ENCODE results near the gene TTC1.

Gene TTC1

GRCh38 chr5:160030631-160031377 is 21.9 kb downstream of the TTC1 start:
- no peaks in the 10 kb centered on the region for H3K27me3 Mint-ChIP-seq (ENCODE audit: low read depth, poor library complexity)
- H3K36me3 Mint-ChIP-seq (ENCODE audit: low read depth): peaks cover 43% of the 10 kb centered on the region
- no peaks in the 10 kb centered on the region for H3K4me1 Mint-ChIP-seq
- no peak overlapping the region for H3K27ac Mint-ChIP-seq
- TF ChIP-seq CTCF (IDR thresholded peaks at IDR 0.05): no peak
- no peak for DNase-seq
- H3K9me3 Mint-ChIP-seq: no peaks in the 10 kb centered on the region
- H3K4me3 Mint-ChIP-seq: no peak overlapping the region

- Mint-ChIP-seq H3K9me3 (no peaks in the 10 kb centered on the region), H3K36me3 (ENCODE audit: low read depth) (peaks cover 46% of the 10 kb centered on the region), H3K27me3 (ENCODE audit: low read depth, poor library complexity) (no peaks in the 10 kb centered on the region), H3K4me3 (no peak overlapping the region), H3K27ac (no peak overlapping the region), H3K4me1 (no peaks in the 10 kb centered on the region)
- DNase-seq: no peak
- TF ChIP-seq CTCF (IDR thresholded peaks at IDR 0.05): no peak
Measured at GRCh38 chr5:160033546-160034252, 24.8 kb downstream of the TTC1 start.

- Mint-ChIP-seq H3K4me1 (no peaks in the 10 kb centered on the region), H3K27me3 (ENCODE audit: low read depth, poor library complexity) (no peaks in the 10 kb centered on the region), H3K9me3 (no peaks in the 10 kb centered on the region), H3K4me3 (no peak overlapping the region), H3K36me3 (ENCODE audit: low read depth) (peaks cover 51% of the 10 kb centered on the region), H3K27ac (no peak overlapping the region)
- DNase-seq: no peak
- no peak for TF ChIP-seq CTCF (IDR thresholded peaks at IDR 0.05)
Measured at GRCh38 chr5:160036243-160036642, 27.3 kb downstream of the TTC1 start.

- no peaks in the 10 kb centered on the region for H3K27me3 Mint-ChIP-seq (ENCODE audit: low read depth, poor library complexity)
- no peaks in the 10 kb centered on the region for H3K9me3 Mint-ChIP-seq
- H3K4me3 Mint-ChIP-seq: no peak overlapping the region
- no peak for TF ChIP-seq CTCF (IDR thresholded peaks at IDR 0.05)
- no peak for DNase-seq
- no peak overlapping the region for H3K27ac Mint-ChIP-seq
- no peaks in the 10 kb centered on the region for H3K4me1 Mint-ChIP-seq
- peaks cover 50% of the 10 kb centered on the region for H3K36me3 Mint-ChIP-seq (ENCODE audit: low read depth)
Measured at GRCh38 chr5:160036884-160037283, 27.9 kb downstream of the TTC1 start.

GRCh38 chr5:160039810-160040470 is 31.0 kb downstream of the TTC1 start:
- Mint-ChIP-seq H3K27me3 (ENCODE audit: low read depth, poor library complexity) (no peaks in the 10 kb centered on the region), H3K4me1 (no peaks in the 10 kb centered on the region), H3K27ac (no peak overlapping the region), H3K9me3 (no peaks in the 10 kb centered on the region), H3K36me3 (ENCODE audit: low read depth) (peaks cover 63% of the 10 kb centered on the region), H3K4me3 (no peak overlapping the region)
- TF ChIP-seq CTCF (IDR thresholded peaks at IDR 0.05): no peak
- DNase-seq: no peak

Measured in nephron progenitor cell (in vitro differentiated cells).